HG03139 (cell line): Measurements from ENCODE around the gene CD300C.
A peak's percentile ranks its signal among the peaks of the same experiment; 100 is the strongest.
"Not testable (repeated sequence)": the region's sequence is repeated elsewhere in the genome, so short reads cannot be mapped to it uniquely, and the experiment has no call there.

Experiments
- ATAC-seq: cut with Tn5 transposase; IDR thresholded peaks from one replicate; pipeline ENCODE4 v1.9.1; 2021; ENCODE audit not compliant: unreplicated experiment

CD300C gene

GRCh38 chr17:74536890-74537289 is 9.0 kb downstream of the CD300C start:
- no peak for ATAC-seq

GRCh38 chr17:74532115-74532514 is 13.8 kb downstream of the CD300C start:
- no peak for ATAC-seq

- ATAC-seq = no peak
Measured at GRCh38 chr17:74531231-74531761, 14.6 kb downstream of the CD300C start, which contains the start of gene CD300LB. Gene CD300LB (minus strand): TSS chr17:74531475. CDS start chr17:74531350, 125 bp downstream.

GRCh38 chr17:74530831-74531150 is 15.1 kb downstream of the CD300C start:
- no peak for ATAC-seq

- no peak for ATAC-seq
Measured at GRCh38 chr17:74529243-74529642, 16.7 kb downstream of the CD300C start.

GRCh38 chr17:74528491-74529199 is 17.3 kb downstream of the CD300C start:
- ATAC-seq = peak; percentile 57

- ATAC-seq = no peak
Measured at GRCh38 chr17:74527756-74528155, 18.2 kb downstream of the CD300C start.

- no peak for ATAC-seq
Measured at GRCh38 chr17:74527081-74527480, 18.8 kb downstream of the CD300C start.

GRCh38 chr17:74526681-74527080 is 19.2 kb downstream of the CD300C start:
- ATAC-seq = no peak

- ATAC-seq = no peak
Measured at GRCh38 chr17:74525781-74526288, 20.1 kb downstream of the CD300C start.

GRCh38 chr17:74525465-74525725 is 20.5 kb downstream of the CD300C start:
- no peak for ATAC-seq

GRCh38 chr17:74524653-74525464 is 21.1 kb downstream of the CD300C start:
- ATAC-seq = no peak

- ATAC-seq = no peak
Measured at GRCh38 chr17:74523308-74523707, 22.6 kb downstream of the CD300C start.

GRCh38 chr17:74522381-74523105 is 23.4 kb downstream of the CD300C start:
- no peak for ATAC-seq

- no peak for ATAC-seq
Measured at GRCh38 chr17:74521701-74522201, 24.2 kb downstream of the CD300C start.

GRCh38 chr17:74520790-74521480 is 25.0 kb downstream of the CD300C start:
- ATAC-seq = no peak

GRCh38 chr17:74520016-74520434 is 25.9 kb downstream of the CD300C start:
- ATAC-seq = no peak

- ATAC-seq = not testable (repeated sequence)
Measured at GRCh38 chr17:74518413-74518981, 27.4 kb downstream of the CD300C start.

- no peak for ATAC-seq
Measured at GRCh38 chr17:74516561-74517328, 29.2 kb downstream of the CD300C start.

GRCh38 chr17:74515941-74516340 is 30.0 kb downstream of the CD300C start:
- ATAC-seq = no peak
